Loucy (cell line): ENCODE results near the gene ARF1.

Experiments used
- H2AFZ ChIP-seq: fragments of 200-600 bp; sonication (generic); 2 replicates; pipeline ENCODE4 v1.6.0; 2016; ENCODE audit warnings: antibody characterized with exemption, mild to moderate bottlenecking, low read length, moderate library complexity
- H3F3A ChIP-seq: fragments of 200-600 bp; 2 replicates; pipeline ENCODE4 v1.6.0; 2016; ENCODE audit warnings: antibody characterized with exemption, low read depth, mild to moderate bottlenecking
- H3K27me3 ChIP-seq: fragments of 200-600 bp; sonication (generic); 2 replicates; pipeline ENCODE4 v1.6.1; 2014; ENCODE audit warnings: low read length, mild to moderate bottlenecking; ENCODE audit not compliant: insufficient read depth, poor library complexity, severe bottlenecking
- H3K36me3 ChIP-seq: fragments of 200-600 bp; sonication (generic); 2 replicates; pipeline ENCODE4 v1.6.1; 2016; ENCODE audit warnings: low read length; ENCODE audit not compliant: insufficient read depth
- H3K4me1 ChIP-seq: fragments of 200-600 bp; sonication (generic); 2 replicates; pipeline ENCODE4 v1.5.1; 2014; ENCODE audit warnings: low read length, mild to moderate bottlenecking; ENCODE audit not compliant: insufficient read depth, poor library complexity, severe bottlenecking
- H3K4me2 ChIP-seq: fragments of 200-600 bp; sonication (generic); 2 replicates; pipeline ENCODE4 v1.6.0; 2014; ENCODE audit warnings: antibody characterized with exemption, low read length, low read depth, mild to moderate bottlenecking; ENCODE audit not compliant: poor library complexity, severe bottlenecking
- H3K4me3 ChIP-seq: fragments of 200-600 bp; sonication (generic); 2 replicates; pipeline ENCODE4 v1.5.1; 2014; ENCODE audit warnings: low read length, mild to moderate bottlenecking, mixed read lengths; ENCODE audit not compliant: poor library complexity, severe bottlenecking
- H3K79me2 ChIP-seq: fragments of 200-600 bp; sonication (generic); 2 replicates; pipeline ENCODE4 v1.6.1; 2014; ENCODE audit warnings: low read length; ENCODE audit not compliant: insufficient read depth
- H3K9ac ChIP-seq: fragments of 200-600 bp; sonication (generic); 2 replicates; pipeline ENCODE4 v1.6.0; 2014; ENCODE audit warnings: mild to moderate bottlenecking, low read depth, low read length, moderate library complexity; ENCODE audit not compliant: poor library complexity, severe bottlenecking
- H3K9me2 ChIP-seq: fragments of 200-600 bp; sonication (generic); replicated peaks from 2 replicates; pipeline ENCODE4 v1.6.1; 2016; ENCODE audit warnings: low read depth, low read length, mixed read lengths
- H3K9me3 ChIP-seq: fragments of 200-600 bp; sonication (generic); 2 replicates; pipeline ENCODE4 v1.6.1; 2014; ENCODE audit warnings: mild to moderate bottlenecking, antibody characterized with exemption, low read length, low read depth; ENCODE audit not compliant: insufficient read depth
- H4K20me1 ChIP-seq: fragments of 200-600 bp; sonication (generic); 2 replicates; pipeline ENCODE4 v1.6.0; 2014; ENCODE audit warnings: antibody characterized with exemption, low read length, mild to moderate bottlenecking; ENCODE audit not compliant: insufficient read depth, poor library complexity, severe bottlenecking
- CTCF ChIP-seq: fragments of 200-600 bp; sonication (generic); conservative IDR thresholded peaks from 2 replicates; pipeline ENCODE4 v1.5.1; 2014; ENCODE audit warnings: mild to moderate bottlenecking, antibody characterized with exemption, low read length
- EZH2phosphoT487 ChIP-seq: fragments of 200-600 bp; IDR thresholded peaks from 2 replicates; pipeline ENCODE4 v1.6.1; 2018; ENCODE audit warnings: antibody characterized with exemption, mild to moderate bottlenecking, moderate library complexity, borderline replicate concordance

Gene ARF1

GRCh38 chr1:228068359-228068758, 14.1 kb upstream of the ARF1 start:
- no peaks in the 10 kb centered on the region for H3K27me3 ChIP-seq
- H3K4me2 ChIP-seq: no peak overlapping the region
- H3K9me2 ChIP-seq: no peaks in the 10 kb centered on the region
- H3F3A ChIP-seq: no peaks in the 10 kb centered on the region
- no peaks in the 10 kb centered on the region for H3K79me2 ChIP-seq
- H2AFZ ChIP-seq: no peak overlapping the region
- no peaks in the 10 kb centered on the region for H3K9me3 ChIP-seq
- H3K4me1 ChIP-seq: no peaks in the 10 kb centered on the region
- no peak for TF ChIP-seq CTCF
- no peak overlapping the region for H3K9ac ChIP-seq
- no peaks in the 10 kb centered on the region for H3K36me3 ChIP-seq
- no peak overlapping the region for H3K4me3 ChIP-seq
- H4K20me1 ChIP-seq: no peaks in the 10 kb centered on the region

- Histone ChIP-seq H3K9me2 (no peaks in the 10 kb centered on the region), H2AFZ (no peak overlapping the region), H3K36me3 (no peaks in the 10 kb centered on the region), H3K4me3 (no peak overlapping the region), H3K9me3 (no peaks in the 10 kb centered on the region), H3K79me2 (no peaks in the 10 kb centered on the region), H3K9ac (no peak overlapping the region), H3K4me2 (no peak overlapping the region), H3F3A (no peaks in the 10 kb centered on the region), H3K27me3 (no peaks in the 10 kb centered on the region), H3K4me1 (no peaks in the 10 kb centered on the region), H4K20me1 (no peaks in the 10 kb centered on the region)
- no peak for TF ChIP-seq EZH2phosphoT487
- no peak for TF ChIP-seq CTCF
Measured at GRCh38 chr1:228070173-228070572, 12.3 kb upstream of the ARF1 start.

GRCh38 chr1:228070851-228071250, 11.7 kb upstream of the ARF1 start:
- Histone ChIP-seq H2AFZ (no peak overlapping the region), H3K4me2 (no peak overlapping the region), H3K9ac (no peak overlapping the region), H3K4me1 (no peaks in the 10 kb centered on the region), H3K27me3 (no peaks in the 10 kb centered on the region), H3K79me2 (no peaks in the 10 kb centered on the region), H3K9me2 (no peaks in the 10 kb centered on the region), H3F3A (no peaks in the 10 kb centered on the region), H3K9me3 (no peaks in the 10 kb centered on the region), H3K4me3 (no peak overlapping the region), H3K36me3 (no peaks in the 10 kb centered on the region), H4K20me1 (no peaks in the 10 kb centered on the region)
- no peak for TF ChIP-seq EZH2phosphoT487
- no peak for TF ChIP-seq CTCF
